ENCODE results near the gene FAM193A.
"Not testable (repeated sequence)": the region's sequence is repeated elsewhere in the genome, so short reads cannot be mapped to it uniquely, and the experiment has no call there.

Gene FAM193A

DNA sequence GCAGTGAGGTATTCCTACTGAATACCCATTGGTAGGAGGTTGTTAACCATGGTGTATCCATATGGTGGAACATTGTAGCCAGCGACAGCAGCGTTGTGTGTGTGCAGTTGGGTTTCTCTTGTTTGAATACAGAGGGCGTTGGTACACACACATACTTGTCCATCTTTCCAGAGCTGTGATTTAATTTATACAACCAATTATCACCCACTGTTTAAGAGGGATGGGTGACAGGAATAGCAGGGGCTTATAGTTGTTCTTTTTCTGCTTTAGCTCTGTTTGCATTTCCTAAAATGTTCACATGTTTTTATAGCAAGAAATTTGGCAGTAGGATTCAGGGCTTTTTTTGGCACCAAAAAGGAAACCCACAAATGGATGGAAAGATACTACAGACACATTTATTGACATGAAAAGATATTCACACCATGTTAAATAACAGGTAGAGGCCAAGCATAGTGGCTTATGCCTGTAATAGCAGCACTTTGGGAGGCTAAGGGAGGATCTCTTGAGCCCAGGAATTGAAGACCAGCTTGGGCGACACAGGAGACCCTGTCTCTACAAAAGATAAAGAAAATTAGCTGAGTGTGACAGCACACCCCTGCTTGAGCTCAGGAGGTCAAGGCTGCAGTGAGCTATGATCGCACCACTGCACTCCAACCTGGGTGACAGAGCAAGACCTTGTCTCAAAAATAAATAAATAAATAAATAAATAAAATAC lies 159.1 kb downstream of the FAM193A start:
- DNase-seq, result no peak

DNA sequence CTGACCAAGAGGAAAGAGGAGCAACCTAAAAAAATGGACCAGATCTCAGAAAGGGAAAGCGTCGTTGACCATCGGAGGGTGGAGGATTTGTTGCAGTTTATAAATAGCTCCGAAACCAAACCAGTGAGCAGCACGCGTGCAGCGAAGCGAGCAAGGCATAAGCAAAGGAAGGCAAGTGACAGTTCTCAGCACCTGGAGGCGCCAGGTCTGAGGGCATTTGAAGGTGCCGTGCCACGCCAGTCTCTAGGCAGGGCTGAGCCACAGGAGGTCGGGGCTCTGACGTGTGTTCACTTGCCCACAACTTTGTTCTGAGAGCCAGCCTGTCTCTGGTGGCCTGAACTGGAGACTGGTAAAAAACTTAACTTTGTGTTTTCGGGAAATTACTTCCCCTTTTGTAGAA lies 160.0 kb downstream of the FAM193A start:
- DNase-seq, result no peak

DNA sequence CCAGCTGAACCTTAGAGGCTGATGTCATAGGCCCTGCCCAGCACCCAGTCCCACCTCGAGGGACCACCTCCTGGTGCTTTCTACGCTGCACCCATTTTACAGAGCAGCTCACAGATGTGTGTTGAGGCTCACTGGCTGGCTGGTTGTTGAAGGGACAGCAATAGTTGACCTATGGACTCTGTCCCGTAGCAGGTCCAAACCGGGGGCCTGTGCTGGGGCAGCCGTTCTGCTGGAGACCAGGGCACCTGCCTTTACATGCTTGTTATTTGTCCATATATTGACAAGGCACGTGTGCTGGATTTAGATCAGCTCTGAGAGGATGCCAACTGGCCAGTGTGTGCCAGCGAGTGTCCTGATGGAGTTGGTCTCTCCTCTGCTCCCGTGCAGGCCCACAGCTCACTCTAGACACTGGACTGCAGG lies 161.6 kb downstream of the FAM193A start:
- DNase-seq, result no peak

DNA sequence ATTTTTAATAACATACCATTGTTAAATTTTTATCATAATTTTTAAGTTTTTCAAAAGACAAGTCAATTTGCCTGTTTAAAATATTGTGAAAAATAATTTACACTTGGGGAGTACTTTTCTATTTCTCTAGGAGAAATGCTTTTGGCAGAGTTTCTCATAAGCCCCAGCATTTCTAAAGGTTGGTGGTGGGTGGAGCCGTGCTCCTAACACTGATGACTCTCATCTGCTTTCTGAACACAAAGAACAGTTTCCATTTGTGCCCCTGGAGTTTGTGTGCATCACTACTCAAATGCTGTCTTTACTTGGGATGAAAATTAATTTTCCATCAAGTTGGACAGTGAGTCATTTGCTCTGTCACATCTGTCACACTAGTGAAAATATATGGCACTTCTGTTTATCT lies 162.1 kb downstream of the FAM193A start:
- DNase-seq, result no peak

DNA sequence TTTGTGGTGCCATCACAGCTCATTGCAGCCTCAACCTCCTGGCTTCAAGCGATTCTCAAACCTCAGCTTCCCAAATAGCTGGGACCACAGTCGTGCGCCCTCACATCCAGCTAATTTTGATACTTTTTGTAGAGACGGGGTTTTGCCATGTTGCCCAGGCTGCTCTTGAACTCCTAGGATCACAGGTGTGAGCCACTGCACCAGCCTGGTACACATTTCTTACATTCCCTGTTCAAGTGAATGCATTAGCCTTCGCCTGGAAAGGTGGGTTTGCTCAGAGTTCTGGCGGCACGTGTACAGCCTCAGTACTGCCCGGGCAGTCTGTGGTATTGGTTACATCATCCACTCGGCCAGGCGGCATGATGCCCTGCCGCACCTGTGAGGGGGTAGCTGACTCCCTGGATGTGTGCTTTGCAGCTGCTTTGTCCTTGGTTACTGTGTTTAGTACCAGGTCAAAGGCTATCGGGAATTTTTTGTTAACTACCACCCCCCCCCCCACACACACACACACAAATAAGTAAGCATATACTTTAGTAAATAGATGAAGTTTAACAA lies 162.6 kb downstream of the FAM193A start:
- no peak for DNase-seq

DNA sequence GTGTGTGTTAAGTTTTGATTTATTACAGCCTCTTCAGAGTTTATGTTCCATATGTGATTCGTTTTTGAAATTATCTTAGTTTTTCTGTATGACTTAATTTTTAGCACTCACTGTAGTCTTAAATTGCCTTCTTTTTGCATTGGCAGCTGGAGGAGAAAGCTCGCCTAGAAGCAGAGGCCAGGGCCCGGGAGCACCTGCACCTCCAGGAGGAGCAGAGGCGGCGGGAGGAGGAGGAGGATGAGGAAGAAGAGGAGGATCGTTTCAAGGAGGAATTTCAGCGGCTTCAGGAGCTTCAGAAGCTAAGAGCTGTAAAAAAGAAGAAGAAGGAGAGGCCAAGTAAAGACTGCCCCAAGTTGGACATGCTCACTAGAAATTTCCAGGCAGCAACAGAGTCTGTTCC lies 163.1 kb downstream of the FAM193A start:
- DNase-seq, result no peak

DNA sequence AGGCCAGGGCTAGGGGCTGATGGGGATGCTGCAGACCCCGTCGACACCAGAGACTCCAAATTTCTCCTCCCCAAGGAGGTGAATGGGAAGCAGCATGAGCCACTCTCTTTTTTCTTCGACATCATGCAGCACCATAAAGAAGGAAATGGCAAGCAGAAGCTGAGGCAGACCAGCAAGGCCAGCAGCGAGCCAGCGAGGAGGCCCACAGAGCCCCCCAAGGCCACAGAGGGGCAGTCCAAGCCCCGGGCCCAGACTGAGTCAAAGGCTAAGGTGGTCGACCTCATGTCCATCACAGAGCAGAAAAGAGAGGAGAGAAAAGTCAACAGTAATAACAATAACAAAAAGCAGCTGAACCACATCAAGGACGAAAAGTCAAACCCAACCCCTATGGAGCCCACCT lies 163.6 kb downstream of the FAM193A start:
- no peak for DNase-seq

DNA sequence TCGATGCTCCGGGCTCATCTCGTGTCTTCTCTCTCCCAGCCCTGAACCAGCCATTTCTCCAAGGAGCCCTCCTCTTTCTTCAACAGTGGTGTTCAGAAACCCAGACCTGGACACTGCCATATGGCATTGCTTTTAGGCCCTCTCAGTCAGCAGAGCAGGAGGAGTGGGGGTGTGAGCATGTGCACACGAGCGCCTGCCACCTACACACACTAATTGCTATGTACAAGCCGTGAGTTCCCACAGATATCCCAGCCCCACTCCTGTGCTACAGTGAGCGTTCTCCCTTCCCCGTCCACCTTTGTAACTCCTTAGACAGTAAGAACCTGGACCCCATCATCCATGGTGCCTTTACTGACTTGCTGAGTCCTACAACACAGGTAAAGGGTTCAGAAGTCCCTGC lies 165.9 kb downstream of the FAM193A start:
- no peak for DNase-seq

DNA sequence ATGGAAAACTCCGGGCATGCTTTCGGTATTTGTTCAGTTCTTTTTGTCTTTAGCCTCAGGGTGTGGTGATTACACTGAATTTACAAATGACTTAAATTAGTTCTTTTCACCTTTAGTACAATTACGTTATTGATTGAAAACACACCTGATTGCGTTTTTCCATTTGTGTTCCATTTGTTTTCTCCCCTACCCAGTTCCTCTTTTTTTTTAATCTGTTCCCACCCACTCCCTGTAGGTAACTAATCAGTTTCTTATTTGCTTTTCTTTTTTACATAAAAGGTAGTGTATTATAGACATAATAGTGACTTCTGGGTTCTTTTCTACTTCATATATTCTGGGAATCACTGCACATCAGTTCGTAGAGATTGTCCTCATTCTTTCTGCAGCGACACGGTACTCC lies 166.3 kb downstream of the FAM193A start:
- DNase-seq, result no peak

DNA sequence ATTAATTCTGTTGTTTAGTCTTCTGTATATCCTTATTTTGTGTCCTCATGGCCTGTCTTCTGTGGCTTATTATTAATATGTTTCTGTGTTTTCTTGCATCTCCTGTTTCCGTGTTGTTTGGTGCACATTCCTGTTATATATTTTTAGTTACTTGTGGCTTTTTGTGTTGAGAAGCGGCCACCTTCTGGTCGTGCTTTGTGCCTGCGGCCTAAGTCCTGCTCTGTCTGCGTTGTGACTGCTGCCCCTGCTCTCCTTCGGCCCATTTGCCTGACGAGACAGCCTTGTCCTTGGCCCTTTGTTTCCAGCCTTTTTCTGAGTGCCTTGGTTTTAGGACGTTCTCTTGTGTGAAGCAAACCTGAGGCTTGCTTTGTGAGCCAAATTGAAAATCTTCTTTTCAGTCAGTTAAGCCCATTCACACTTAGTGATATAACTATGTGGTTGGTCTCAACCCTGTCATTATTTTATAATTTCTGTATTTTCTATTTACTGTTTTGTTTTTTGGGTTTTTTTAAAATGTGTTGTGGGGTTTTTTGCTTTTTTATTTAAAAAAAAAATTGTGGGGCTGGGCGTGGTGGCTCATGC lies 175.9 kb downstream of the FAM193A start:
- no peak for DNase-seq

DNA sequence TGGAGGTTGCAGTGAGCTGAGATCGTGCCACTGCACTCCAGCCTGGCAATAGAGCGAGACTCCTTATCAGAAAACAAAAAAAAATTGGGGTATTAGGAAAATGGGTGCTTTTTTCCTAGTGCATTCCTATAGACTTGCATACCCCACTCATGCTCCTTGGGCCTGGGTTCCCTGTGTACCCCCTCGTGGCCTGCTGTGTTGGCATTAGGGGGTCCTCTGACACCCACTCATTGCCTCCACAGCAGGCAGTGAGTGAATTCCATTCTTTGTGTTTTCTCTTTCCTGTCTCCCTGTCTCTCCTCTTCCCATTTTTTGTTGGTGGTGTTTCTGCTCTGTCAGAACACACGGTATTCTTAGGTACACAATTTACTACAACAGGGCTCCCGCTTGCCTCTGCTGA lies 176.9 kb downstream of the FAM193A start:
- DNase-seq, result no peak

DNA sequence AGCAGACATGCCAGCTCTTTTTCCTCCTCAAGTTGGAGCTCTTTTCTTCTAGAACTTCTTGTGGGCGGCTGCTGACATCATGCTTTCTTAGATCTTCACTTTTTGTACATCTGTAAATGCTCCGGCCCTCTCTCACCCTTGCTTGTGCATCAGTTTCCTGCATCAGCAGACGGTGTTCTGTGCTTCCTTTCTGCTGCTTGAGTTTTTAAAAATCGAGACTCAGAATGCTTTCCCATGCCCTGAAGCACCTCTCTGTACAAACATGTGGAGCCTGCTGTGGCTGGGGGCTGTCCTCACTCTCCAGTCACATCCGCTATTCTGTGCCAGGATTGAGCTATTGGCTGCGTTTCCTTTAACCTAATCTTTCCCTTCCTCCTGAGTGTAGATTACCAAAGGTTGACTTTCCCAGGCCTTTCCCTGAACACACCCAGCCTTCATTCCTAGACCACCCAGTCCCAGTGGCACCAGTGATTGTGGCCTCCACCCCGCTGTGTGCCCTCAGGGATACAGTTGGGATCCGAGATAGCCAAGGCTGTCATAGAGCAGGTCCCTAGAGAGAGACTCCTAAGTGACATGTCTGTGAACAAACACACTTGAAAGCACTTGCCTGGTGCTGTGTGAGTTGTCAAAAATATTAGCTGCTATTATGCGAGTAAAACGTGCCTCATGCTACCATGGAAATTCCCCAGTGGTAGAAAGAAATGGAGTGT lies 177.8 kb downstream of the FAM193A start:
- DNase-seq, result no peak

DNA sequence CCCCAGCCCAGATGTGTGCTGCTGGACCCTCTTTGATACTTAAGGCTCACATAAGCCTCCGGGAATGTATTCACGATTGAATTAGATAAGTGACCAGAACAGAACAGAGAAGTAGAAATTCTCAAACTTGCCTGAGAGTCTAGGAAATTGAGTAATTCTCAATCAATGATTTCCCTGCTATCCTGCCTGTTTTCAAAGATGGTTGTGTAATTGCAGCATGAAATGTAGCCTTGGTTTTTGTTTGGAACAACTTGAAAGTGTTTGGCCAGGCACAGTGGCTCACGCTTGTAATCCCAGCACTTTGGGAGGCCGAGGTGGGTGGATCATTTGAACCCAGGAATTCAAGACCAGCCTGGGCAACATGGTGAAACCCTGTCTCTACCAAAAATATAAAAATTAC lies 178.5 kb downstream of the FAM193A start:
- DNase-seq, result no peak

DNA sequence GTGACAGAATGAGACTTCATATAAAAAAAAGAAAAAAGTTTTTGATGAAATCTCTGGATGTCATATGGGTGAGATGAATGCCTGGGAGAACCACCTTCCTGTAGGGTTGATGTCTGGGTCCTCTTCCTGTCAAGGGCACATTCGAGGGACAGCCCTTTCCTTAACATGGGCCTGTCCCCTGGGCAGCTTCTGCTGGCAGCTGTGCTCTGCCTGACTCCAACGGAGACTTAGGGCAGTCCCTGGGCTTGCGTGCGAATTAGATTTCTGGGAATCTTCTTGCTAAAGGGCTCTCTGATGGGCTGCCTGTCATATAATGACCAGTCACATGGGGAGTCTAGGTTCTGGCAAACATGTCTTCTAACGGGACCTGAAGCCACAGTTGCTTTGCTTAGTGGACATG lies 179.0 kb downstream of the FAM193A start:
- no peak for DNase-seq

DNA sequence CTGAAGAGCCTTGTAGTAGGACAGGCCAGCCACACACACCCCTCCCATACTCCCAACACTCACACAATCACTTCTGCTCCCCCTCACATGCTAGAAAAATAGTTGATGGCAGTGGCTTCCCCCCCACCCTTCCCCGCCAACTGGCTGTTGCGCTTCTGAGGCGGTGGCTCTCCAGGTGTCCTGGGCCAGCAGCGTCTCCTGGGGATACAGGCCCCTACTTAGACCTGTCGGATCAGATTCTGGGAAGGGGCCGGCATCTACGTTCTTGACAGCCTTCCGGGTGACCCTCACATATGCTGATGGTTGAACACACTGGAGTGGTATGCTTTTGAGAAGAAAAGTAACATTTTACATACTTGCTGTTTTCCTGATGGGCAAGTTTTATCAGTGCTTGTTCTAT lies 179.8 kb downstream of the FAM193A start:
- DNase-seq, result no peak

DNA sequence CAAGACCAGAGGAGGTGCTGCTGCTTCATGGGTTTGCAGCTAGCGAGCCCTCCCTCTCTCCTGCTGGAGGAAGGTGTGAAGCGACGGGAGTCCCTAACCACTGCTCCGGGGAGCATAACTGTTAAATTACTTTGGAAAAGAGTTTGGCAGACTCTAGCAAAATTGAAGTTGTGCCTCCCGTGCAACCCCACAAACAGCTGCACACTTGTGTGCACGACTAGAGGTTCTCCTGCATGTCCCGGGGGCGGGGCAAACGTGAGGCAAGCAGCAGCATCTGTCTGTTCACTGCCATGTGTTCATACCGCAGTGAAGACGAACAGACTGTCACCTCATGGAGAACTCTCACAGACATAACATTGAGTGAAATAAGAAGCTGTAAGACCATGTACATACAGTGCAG lies 185.1 kb downstream of the FAM193A start:
- DNase-seq, result no peak

DNA sequence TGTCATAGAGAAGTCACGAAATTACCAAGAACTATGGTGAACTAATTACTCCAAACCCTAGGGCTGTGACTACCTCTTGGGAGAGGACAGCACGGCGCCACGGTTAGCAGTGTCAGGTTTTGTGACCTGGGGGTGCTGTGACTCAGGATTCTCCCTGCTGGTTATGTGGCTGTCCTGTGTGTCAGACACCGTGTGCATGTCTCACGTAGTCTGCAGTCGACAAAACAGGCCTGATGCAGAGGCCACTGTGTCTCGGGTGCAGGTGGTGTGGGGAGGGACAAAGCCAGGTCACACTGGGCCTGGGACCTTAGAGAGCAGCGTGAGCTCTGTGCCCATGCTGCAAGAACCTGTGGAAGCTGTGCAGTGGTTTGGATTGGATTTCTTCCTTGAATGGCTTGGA lies 185.6 kb downstream of the FAM193A start:
- no peak for DNase-seq

DNA sequence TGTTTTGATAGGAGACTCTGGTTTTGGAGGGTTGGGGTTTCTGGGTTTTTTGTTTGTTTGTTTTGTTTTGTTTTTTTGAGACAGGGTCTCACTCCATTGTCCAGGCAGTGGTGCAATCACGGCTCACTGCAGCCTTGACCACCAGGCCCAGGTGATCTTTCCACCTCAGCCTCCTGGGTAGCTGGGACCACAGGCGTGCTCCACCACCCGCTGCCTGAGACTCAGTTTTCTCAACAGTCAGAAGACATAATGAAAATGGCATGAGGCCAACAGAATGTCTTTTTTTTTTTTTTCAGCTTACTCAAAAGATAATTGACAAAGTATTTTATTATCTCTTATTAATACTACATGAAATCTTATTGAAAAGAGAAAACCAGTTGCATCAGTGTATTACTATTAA lies 187.3 kb downstream of the FAM193A start:
- DNase-seq, result no peak

DNA sequence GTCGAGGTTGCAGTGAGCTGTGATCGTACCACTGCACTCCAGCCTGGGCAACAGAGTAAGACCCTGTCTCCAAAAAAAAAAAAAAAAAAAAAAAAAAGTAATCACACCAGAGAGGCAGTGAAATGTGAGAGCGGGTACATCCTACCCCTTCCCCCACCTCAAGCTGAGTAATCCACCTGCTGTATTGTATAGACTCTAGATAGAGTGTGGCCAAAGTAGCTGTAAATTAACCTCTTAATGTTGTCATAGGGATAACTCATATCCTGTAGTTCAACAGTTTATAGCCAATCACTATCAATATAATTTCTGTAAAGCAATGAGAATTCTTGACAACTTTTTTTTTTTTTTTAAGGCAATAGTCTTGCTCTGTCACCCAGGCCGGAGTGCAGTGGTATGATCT lies 188.9 kb downstream of the FAM193A start:
- no peak for DNase-seq

DNA sequence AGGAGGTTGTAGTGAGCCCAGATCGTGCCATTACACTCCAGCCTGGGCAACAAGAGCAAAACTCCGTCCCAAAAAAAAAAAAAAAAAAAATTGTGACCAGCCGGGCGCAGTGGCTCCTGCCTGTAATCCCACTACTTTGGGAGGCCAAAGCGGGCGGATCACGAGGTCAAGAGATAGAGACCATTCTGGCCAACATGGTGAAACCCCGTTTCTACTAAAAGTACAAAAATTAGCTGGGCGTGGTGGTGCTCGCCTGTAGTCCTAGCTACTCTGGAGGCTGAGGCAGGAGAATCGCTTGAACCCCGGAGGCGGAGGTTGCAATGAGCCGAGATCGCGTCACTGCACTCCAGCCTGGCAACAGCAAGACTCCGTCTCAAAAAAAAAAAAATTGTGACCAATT lies 190.4 kb downstream of the FAM193A start:
- not testable (repeated sequence) for DNase-seq

DNA sequence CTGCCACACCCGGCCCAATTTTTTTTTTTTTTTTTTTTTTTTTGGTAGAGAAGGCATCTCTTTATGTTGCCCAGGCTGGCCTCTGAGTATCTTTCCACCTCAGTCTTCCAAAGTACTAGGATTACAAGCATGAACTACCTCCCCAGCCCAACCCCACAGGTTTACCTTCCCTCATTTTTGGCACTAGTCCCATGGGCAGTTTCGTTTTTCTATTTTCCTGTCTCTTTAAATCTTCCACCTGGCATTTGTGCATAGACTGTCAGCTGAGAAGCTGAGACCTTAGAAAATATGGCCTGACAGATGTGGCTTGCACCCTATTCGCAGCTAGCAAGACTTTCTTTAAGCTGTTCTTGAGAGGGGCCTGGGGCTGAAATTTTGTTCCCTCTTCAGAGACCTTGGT lies 191.8 kb downstream of the FAM193A start:
- no peak for DNase-seq

DNA sequence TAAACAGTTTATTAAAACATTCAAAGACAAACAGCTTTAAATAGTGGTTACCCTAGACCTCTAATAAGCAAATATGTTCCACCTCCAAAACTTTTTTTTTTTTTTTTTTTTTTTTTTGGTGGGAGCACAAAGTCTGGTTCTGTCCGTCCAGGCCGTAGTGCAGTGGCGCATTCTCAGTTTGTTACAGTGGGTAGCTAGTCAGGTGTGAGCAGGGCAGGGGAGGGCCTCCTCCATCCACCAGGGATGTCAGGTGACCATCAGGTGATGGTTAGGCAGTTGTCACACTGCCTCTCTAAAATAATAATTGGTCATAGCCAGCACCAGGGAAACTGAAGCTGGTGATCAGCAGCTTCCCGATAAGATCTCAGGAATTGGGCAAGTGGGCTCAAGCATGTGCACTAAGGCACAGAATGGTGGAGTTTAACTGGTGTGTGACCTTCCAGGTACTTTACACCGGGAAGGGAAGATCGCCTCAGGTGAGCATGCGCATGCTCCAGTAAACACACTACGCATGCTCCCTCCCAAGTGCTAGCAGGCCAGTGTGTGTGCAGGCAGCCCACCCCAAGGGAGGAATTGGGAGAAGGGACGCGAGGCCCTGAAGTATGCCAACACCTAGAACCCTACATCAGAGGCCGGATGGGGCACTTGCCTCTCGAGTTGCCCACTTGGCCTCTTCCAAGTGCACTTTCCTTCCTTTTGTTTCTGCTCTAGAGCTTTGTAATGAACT lies 192.5 kb downstream of the FAM193A start:
- DNase-seq, result no peak

DNA sequence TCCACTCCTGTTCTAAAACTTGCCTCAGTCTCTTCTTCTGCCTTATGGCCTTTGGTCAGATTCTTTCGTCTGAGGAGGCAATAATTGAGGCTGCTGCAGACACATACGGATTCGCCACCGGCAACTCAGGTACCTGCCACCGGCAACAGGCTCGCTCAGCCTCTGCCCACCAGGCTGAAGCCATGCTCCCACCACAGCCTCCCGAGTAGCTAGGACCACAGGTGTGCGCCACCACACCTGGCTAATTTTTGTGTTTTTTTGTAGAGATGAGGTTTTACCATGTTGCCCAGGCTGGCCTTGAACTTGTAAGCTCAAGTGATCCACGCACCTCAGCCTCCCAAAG lies 193.1 kb downstream of the FAM193A start:
- DNase-seq, result no peak

DNA sequence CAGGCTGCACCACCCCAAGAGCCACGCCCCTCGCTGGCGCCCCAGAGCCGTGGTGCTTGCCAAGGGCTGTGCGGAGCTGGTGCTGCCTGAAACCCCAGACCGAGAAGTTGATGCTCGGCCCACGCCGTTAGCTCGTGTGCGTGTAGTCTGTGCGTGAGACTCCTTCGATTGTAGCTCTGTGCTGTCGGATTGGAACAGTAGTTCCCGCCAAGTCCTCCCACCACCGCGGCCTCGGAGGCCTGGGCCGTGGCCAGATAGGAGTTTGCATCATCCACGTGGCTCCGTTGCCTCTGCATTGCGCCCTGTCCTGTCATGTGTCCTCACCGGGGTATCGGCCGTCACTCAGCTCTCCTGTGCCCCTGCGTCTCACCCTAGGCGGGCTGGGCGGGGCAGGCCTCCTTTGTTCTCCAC lies 195.5 kb downstream of the FAM193A start:
- no peak for DNase-seq
